LNCaP clone FGC (cell line): ENCODE results near the gene OR10A6.

Source experiments
- DNase-seq: peaks from one replicate; pipeline ENCODE4 v3.0.0-alpha.2; 2011; ENCODE audit warnings: low read depth
- H3K4me3 ChIP-seq: 2 replicates; pipeline ENCODE4 v1.5.1; 2011; ENCODE audit warnings: mild to moderate bottlenecking, low read depth, low read length, control low read depth
- CTCF ChIP-seq: IDR thresholded peaks from 2 replicates; pipeline ENCODE4 v1.5.1; 2012; ENCODE audit warnings: mild to moderate bottlenecking; ENCODE audit not compliant: control insufficient read depth, insufficient read depth; ENCODE audit errors: extremely low read depth

OR10A6 gene

GRCh38 chr11:7896009-7896785 is 34.9 kb downstream of the OR10A6 start:
- no peak for TF ChIP-seq CTCF
- H3K4me3 ChIP-seq, result no peak overlapping the region
- no peak for DNase-seq

- no peak for TF ChIP-seq CTCF
- no peak for DNase-seq
- no peak overlapping the region for H3K4me3 ChIP-seq
Measured at GRCh38 chr11:7894251-7894650, 36.8 kb downstream of the OR10A6 start.

- DNase-seq, result no peak
- TF ChIP-seq CTCF, result no peak
- no peak overlapping the region for H3K4me3 ChIP-seq
Measured at GRCh38 chr11:7893796-7894195, 37.3 kb downstream of the OR10A6 start.

- DNase-seq, result peak; percentile 26
- peak; percentile 80 for TF ChIP-seq CTCF
- H3K4me3 ChIP-seq, result no peak overlapping the region
Measured at GRCh38 chr11:7892840-7893254, 38.2 kb downstream of the OR10A6 start.

- no peak for TF ChIP-seq CTCF
- no peak for DNase-seq
- H3K4me3 ChIP-seq, result no peak overlapping the region
Measured at GRCh38 chr11:7892059-7892699, 38.9 kb downstream of the OR10A6 start.

GRCh38 chr11:7890417-7891172 is 40.5 kb downstream of the OR10A6 start:
- DNase-seq, result no peak
- TF ChIP-seq CTCF, result no peak

More at GRCh38 chr11:7890417-7891172, 40.5 kb downstream of the OR10A6 start:
- H3K4me3 ChIP-seq, result no peak overlapping the region
